Effector memory CD4-positive, alpha-beta T cell (primary cell): ENCODE measurements around the gene PHF21A.

ENCODE experiments used
- DNase-seq, 3 donors: peaks; one replicate each; pipeline ENCODE4 v3.0.0-alpha.2; 2020
- H3K27ac ChIP-seq: 2 replicates; pipeline ENCODE4 v1.7.0; 2013; ENCODE audit warnings: mild to moderate bottlenecking, low read length, moderate library complexity; ENCODE audit not compliant: insufficient read depth, poor library complexity, severe bottlenecking
- H3K27me3 ChIP-seq: replicated peaks from 2 replicates; pipeline ENCODE4 v1.7.0; 2013; ENCODE audit warnings: mild to moderate bottlenecking, low read length; ENCODE audit not compliant: insufficient read depth, control insufficient read depth, poor library complexity, severe bottlenecking
- H3K36me3 ChIP-seq: 2 replicates; pipeline ENCODE4 v1.7.0; 2013; ENCODE audit warnings: mild to moderate bottlenecking, low read length, moderate library complexity; ENCODE audit not compliant: control insufficient read depth, insufficient read depth
- H3K4me1 ChIP-seq: 2 replicates; pipeline ENCODE4 v1.7.0; 2013; ENCODE audit warnings: low read length, mild to moderate bottlenecking; ENCODE audit not compliant: control insufficient read depth, insufficient read depth, poor library complexity, severe bottlenecking
- H3K4me3 ChIP-seq: 2 replicates; pipeline ENCODE4 v1.7.0; 2013; ENCODE audit warnings: low read length, low read depth, mild to moderate bottlenecking; ENCODE audit not compliant: insufficient read depth, poor library complexity, severe bottlenecking
- H3K9me3 ChIP-seq: 2 replicates; pipeline ENCODE4 v1.7.0; 2013; ENCODE audit warnings: mild to moderate bottlenecking, low read length, moderate library complexity; ENCODE audit not compliant: control insufficient read depth

The PHF21A gene

DNA sequence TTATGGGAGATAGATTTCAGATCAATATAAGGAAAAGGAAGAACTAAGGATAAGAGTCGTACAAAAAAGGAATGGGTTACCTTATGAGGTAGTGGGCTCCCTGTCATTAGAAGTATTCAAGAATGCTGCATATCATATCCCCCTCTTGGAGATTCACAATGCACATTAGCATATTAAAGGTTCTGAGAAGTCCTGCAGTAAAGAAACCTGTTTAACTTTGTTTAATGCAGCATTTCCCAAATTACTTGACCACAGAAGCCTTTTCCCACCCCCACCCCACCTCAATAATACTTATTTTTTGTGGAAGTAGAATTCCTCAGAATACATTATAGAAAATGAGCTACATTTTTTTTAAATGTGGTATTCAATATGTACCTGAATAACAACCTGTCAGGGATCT is 30.9 kb downstream of the PHF21A start:
- Histone ChIP-seq H3K27ac (no peak overlapping the region), H3K36me3 (peaks cover 8% of the 10 kb centered on the region), H3K9me3 (no peaks in the 10 kb centered on the region), H3K4me3 (no peak overlapping the region), H3K4me1 (no peaks in the 10 kb centered on the region), H3K27me3 (no peaks in the 10 kb centered on the region)
- no peak for DNase-seq

- peaks cover 36% of the 10 kb centered on the region for H3K36me3 ChIP-seq
- H3K4me3 ChIP-seq: no peak overlapping the region
- H3K27me3 ChIP-seq: no peaks in the 10 kb centered on the region
- no peaks in the 10 kb centered on the region for H3K9me3 ChIP-seq
- DNase-seq: no peak
- no peaks in the 10 kb centered on the region for H3K4me1 ChIP-seq
- H3K27ac ChIP-seq: no peak overlapping the region
These were observed 41.6 kb downstream of the PHF21A start for GRCh38 chr11:46079662-46080061.

DNA sequence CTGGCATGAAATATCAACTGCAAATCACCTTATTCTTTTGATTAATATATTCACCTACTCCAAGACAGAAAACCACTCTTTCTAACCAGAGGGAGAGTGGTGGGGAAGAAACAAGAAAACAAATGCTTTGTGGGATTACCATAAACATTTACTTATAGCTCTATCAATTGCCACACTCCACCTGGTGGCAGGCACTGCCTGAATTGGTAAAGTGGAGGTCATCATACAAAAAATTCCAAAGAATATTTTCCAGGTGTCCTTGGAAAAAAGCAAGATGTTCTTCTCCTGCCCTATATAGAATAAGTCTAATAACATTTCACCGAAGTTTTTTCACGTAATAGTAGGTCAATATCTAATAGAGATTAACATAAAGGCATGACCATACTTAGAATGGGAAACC is 45.3 kb downstream of the PHF21A start:
- H3K4me3 ChIP-seq: no peak overlapping the region
- no peak for DNase-seq
- H3K36me3 ChIP-seq: peaks cover 22% of the 10 kb centered on the region
- no peaks in the 10 kb centered on the region for H3K4me1 ChIP-seq
- no peak overlapping the region for H3K27ac ChIP-seq
- H3K9me3 ChIP-seq: no peaks in the 10 kb centered on the region
- H3K27me3 ChIP-seq: no peaks in the 10 kb centered on the region

GRCh38 chr11:46075168-46075567 is 46.1 kb downstream of the PHF21A start:
- Histone ChIP-seq H3K27ac (no peak overlapping the region), H3K4me3 (no peak overlapping the region), H3K36me3 (peaks cover 22% of the 10 kb centered on the region), H3K27me3 (no peaks in the 10 kb centered on the region), H3K4me1 (no peaks in the 10 kb centered on the region), H3K9me3 (no peaks in the 10 kb centered on the region)
- no peak for DNase-seq

DNA sequence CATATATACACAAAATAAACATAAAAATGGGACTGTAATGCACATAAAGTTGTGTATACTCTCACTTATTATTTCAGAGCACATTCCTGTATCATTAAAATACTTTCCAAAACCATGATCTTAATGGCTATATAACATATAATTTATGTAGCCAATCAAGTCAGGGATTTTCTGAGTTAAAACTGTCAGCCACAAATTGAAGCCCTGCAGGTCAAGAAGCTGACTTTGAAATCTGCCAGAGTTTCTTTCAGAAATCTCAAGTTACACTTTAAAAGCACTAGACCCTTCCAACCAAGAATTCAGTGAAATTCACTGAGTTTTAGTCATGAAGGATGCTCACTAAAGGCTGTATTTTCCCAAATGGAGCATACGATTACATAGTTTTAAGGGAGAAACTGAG is 47.6 kb downstream of the PHF21A start:
- peaks cover 21% of the 10 kb centered on the region for H3K36me3 ChIP-seq
- H3K27me3 ChIP-seq: no peaks in the 10 kb centered on the region
- H3K4me3 ChIP-seq: no peak overlapping the region
- no peak for DNase-seq
- no peaks in the 10 kb centered on the region for H3K4me1 ChIP-seq
- no peak overlapping the region for H3K27ac ChIP-seq
- H3K9me3 ChIP-seq: no peaks in the 10 kb centered on the region

GRCh38 chr11:46072172-46072964 is 48.9 kb downstream of the PHF21A start:
- Histone ChIP-seq H3K4me3 (no peak overlapping the region), H3K27ac (no peak overlapping the region), H3K27me3 (no peaks in the 10 kb centered on the region), H3K36me3 (peaks cover 16% of the 10 kb centered on the region), H3K4me1 (no peaks in the 10 kb centered on the region), H3K9me3 (no peaks in the 10 kb centered on the region)
- no peak for DNase-seq

- Histone ChIP-seq H3K4me1 (no peaks in the 10 kb centered on the region), H3K27me3 (no peaks in the 10 kb centered on the region), H3K27ac (no peak overlapping the region), H3K36me3 (peaks cover 5% of the 10 kb centered on the region), H3K9me3 (no peaks in the 10 kb centered on the region), H3K4me3 (no peak overlapping the region)
- no peak for DNase-seq
These were observed 50.2 kb downstream of the PHF21A start for GRCh38 chr11:46071091-46071490.

DNA sequence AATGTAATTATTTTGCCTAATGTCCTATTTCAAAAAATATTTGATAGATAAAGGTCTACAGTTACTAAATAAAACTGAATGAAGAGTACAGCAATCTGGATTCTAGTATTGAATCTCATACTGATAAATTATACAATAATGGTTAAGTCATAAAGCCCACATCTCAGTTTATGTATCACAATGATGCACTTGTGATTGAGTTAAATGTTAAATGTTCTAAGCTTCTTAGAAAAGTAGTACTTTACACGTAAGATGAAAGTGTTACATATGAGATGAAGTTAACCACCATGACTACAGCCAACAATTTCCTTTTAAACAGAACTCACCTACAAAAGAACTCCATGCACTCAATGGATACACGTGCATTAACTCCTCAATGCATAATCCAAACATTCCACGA is 51.7 kb downstream of the PHF21A start:
- DNase-seq: no peak
- Histone ChIP-seq H3K36me3 (peaks cover 5% of the 10 kb centered on the region), H3K4me3 (no peak overlapping the region), H3K9me3 (no peaks in the 10 kb centered on the region), H3K4me1 (no peaks in the 10 kb centered on the region), H3K27me3 (no peaks in the 10 kb centered on the region), H3K27ac (no peak overlapping the region)

GRCh38 chr11:46066335-46066734 is 54.9 kb downstream of the PHF21A start:
- no peak overlapping the region for H3K27ac ChIP-seq
- H3K4me1 ChIP-seq: no peaks in the 10 kb centered on the region

DNA sequence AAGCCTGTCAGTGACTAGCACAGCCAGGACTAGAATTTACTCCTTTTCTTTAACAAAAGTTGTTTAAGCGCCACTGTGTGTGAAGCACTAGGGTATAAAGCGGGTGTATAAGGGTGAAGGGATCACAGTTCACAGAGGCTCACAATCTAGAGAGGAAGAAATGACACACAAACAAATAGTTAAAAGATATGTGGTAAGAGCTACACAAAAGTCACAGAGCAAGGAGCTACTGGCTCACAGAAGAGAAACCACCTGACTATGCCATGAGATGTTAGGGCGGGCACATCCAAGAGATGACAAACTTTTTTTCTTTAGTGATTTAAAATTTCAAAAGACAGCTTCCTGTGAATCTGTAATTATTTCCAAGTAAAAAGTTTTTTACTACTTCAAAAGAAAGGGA is 55.6 kb downstream of the PHF21A start:
- no peak for DNase-seq
- H3K9me3 ChIP-seq: no peaks in the 10 kb centered on the region
- no peak overlapping the region for H3K4me3 ChIP-seq
- no peaks in the 10 kb centered on the region for H3K36me3 ChIP-seq
- H3K27ac ChIP-seq: no peak overlapping the region
- H3K27me3 ChIP-seq: no peaks in the 10 kb centered on the region
- H3K4me1 ChIP-seq: no peaks in the 10 kb centered on the region

More at GRCh38 chr11:46066335-46066734, 54.9 kb downstream of the PHF21A start:
- DNase-seq: no peak
- Histone ChIP-seq H3K9me3 (no peaks in the 10 kb centered on the region), H3K36me3 (peaks cover 4% of the 10 kb centered on the region), H3K4me3 (no peak overlapping the region), H3K27me3 (no peaks in the 10 kb centered on the region)
